GM12878 (cell line): Measurements from ENCODE around the gene LMTK2. TPM values are rescaled to one million over a fixed set of nuclear protein-coding genes. Genes with fewer than 3 reads are reported as not detected.

Experiments used
- CBX5 ChIP-seq: sonication (generic); IDR thresholded peaks from 2 replicates; pipeline ENCODE4 v1.6.1; 2016; ENCODE audit warnings: low read depth, moderate library complexity, mild to moderate bottlenecking, inconsistent platforms
- CREM ChIP-seq: IDR thresholded peaks from 2 replicates; pipeline ENCODE4 v1.6.1; 2014; ENCODE audit warnings: antibody characterized with exemption, low read depth
- EED ChIP-seq: sonication (generic); IDR thresholded peaks from 2 replicates; pipeline ENCODE4 v1.6.1; 2016; ENCODE audit warnings: antibody characterized with exemption, low read depth
- FOXM1 ChIP-seq: IDR thresholded peaks from 2 replicates; pipeline ENCODE4 v1.6.1; 2012; ENCODE audit warnings: low read depth, mild to moderate bottlenecking, inconsistent platforms, low read length, moderate library complexity
- HDGF ChIP-seq: fragments of 450-650 bp; IDR thresholded peaks from 2 replicates; pipeline ENCODE4 v1.6.1; 2016; ENCODE audit warnings: antibody characterized with exemption
- KDM1A ChIP-seq: fragments of 200-600 bp; sonication (generic); IDR thresholded peaks from 2 replicates; pipeline ENCODE4 v1.6.1; 2016; ENCODE audit warnings: borderline replicate concordance
- MEF2A ChIP-seq: IDR thresholded peaks from 2 replicates; pipeline ENCODE4 v1.6.1; 2011; ENCODE audit warnings: low read depth, mild to moderate bottlenecking, low read length, moderate library complexity; ENCODE audit not compliant: insufficient read depth
- NBN ChIP-seq: fragments of 450-650 bp; IDR thresholded peaks from 2 replicates; pipeline ENCODE4 v1.6.1; 2016
- NFXL1 ChIP-seq: fragments of 450-650 bp; IDR thresholded peaks from 2 replicates; pipeline ENCODE4 v1.6.1; 2017; ENCODE audit warnings: antibody characterized with exemption, mild to moderate bottlenecking, borderline replicate concordance
- NFYB ChIP-seq: IDR thresholded peaks from 2 replicates; pipeline ENCODE4 v1.6.1; 2011; ENCODE audit warnings: low read depth, mild to moderate bottlenecking, low read length, improper control_type of control experiment, moderate library complexity; ENCODE audit not compliant: insufficient read depth
- POU2F2 ChIP-seq: IDR thresholded peaks from 3 replicates; pipeline ENCODE4 v1.6.1; 2011; ENCODE audit warnings: low read depth, mild to moderate bottlenecking, low read length, borderline replicate concordance
- RAD21 ChIP-seq: IDR thresholded peaks from 2 replicates; pipeline ENCODE4 v1.6.1; 2011; ENCODE audit warnings: mild to moderate bottlenecking, low read depth, low read length, moderate library complexity; ENCODE audit not compliant: insufficient read depth
- RFX5 ChIP-seq: IDR thresholded peaks from 2 replicates; pipeline ENCODE4 v1.6.1; 2011; ENCODE audit warnings: low read depth, low read length, improper control_type of control experiment
- SREBF2 ChIP-seq: IDR thresholded peaks from 2 replicates; pipeline ENCODE4 v1.6.1; 2012; ENCODE audit warnings: mild to moderate bottlenecking, low read length
- SRF ChIP-seq, 2 experiments: IDR thresholded peaks; 2 replicates each; pipeline ENCODE4 v1.6.1; 2011; ENCODE audit warnings: low read depth in 2 of 2, low read length in 2 of 2, mild to moderate bottlenecking in 1 of 2, moderate library complexity in 1 of 2
- SUPT20H ChIP-seq: IDR thresholded peaks from 2 replicates; pipeline ENCODE4 v1.6.1; 2011; ENCODE audit warnings: low read depth, mild to moderate bottlenecking, low read length, moderate library complexity, borderline replicate concordance; ENCODE audit not compliant: control insufficient read depth
- SUZ12 ChIP-seq: fragments of 200-600 bp; sonication (generic); IDR thresholded peaks from one replicate; pipeline ENCODE4 v1.6.1; 2018; ENCODE audit warnings: antibody characterized with exemption, mild to moderate bottlenecking; ENCODE audit not compliant: unreplicated experiment
- TCF12 ChIP-seq: IDR thresholded peaks from 2 replicates; pipeline ENCODE4 v1.6.1; 2011; ENCODE audit warnings: low read depth, mild to moderate bottlenecking, low read length
- TCF3 ChIP-seq: IDR thresholded peaks from 2 replicates; pipeline ENCODE4 v1.6.1; 2012; ENCODE audit warnings: low read depth, mild to moderate bottlenecking, low read length, borderline replicate concordance; ENCODE audit not compliant: insufficient read depth
- WRNIP1 ChIP-seq: IDR thresholded peaks from 2 replicates; pipeline ENCODE4 v1.6.1; 2011; ENCODE audit warnings: low read depth, low read length, improper control_type of control experiment, borderline replicate concordance
- polyA plus RNA-seq, 11 experiments: library from polyadenylated mRNA; depleted of rRNA in 4 of 11; unstranded in 6 of 11; stranded (reverse) in 5 of 11; fragments of >200 nt; fragmentation: Nextera tagmentation in 4 of 11; fragmentation: Illumina TruSeq in 1 of 11; extraction: Ambion mirVana in 4 of 11; extraction: Trizol in 1 of 11; gene quantifications; 1 replicate in 1 of 11; 2 replicates in 10 of 11; pipeline versions ENCODE4 v1.2.1 to v1.2.3, GENCODE V29; 2011 to 2016; ENCODE audit warnings: inconsistent platforms in 2 of 11, missing spikeins in 2 of 11, low read depth in 1 of 11
- total RNA-seq, 4 experiments: library from RNA; depleted of rRNA in 3 of 4; stranded (reverse); fragments of >200 nt in 3 of 4; fragmentation: Illumina TruSeq in 1 of 4; extraction: Trizol in 1 of 4; gene quantifications; 2 replicates each; pipeline versions ENCODE4 v1.2.1 to v1.2.3, GENCODE V29; 2013 to 2021
- TF ChIP-seq, protein P1 (sequence below): fragments of 450-650 bp; formaldehyde crosslinking; IDR thresholded peaks from 2 replicates; pipeline ENCODE4 v1.4.0; 2020; ENCODE audit warnings: mild to moderate bottlenecking, moderate library complexity
- TF ChIP-seq, protein P2 (sequence below): IDR thresholded peaks from 2 replicates; pipeline ENCODE4 v1.6.1; 2012; ENCODE audit warnings: low read length, inconsistent platforms
- TF ChIP-seq, protein P3 (sequence below): fragments of 450-650 bp; IDR thresholded peaks from 2 replicates; pipeline ENCODE4 v1.6.1; 2017; ENCODE audit warnings: mild to moderate bottlenecking, low read depth, inconsistent platforms; ENCODE audit not compliant: poor library complexity, severe bottlenecking
- TF ChIP-seq, protein P4 (sequence below): fragments of 150-350 bp; IDR thresholded peaks from 2 replicates; pipeline ENCODE4 v1.6.1; 2014; ENCODE audit warnings: mild to moderate bottlenecking, low read depth, low read length

Gene LMTK2
- total and polyA plus RNA-seq, 10 of the 15 experiments (the other 5 are each of a cell fraction or from before 2014, with no cell fraction given) = 0.68 to 8.7 (median 4.6) TPM

DNA sequence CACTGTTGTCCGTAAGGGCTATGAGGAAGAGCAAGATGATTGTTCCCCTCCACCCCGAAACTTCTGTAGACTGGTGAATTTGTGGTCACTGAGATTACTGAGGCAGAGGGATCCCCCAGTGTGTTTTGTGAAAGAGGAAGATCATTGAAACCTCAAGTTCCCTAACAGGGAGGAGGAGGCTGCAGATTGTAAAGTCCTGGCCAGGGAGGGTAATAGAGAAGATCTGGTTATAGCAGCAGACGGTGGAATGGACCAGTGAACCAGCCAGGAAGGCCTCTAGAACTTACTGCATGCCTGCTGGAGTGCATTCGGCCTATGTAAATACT is 31.1 kb downstream of the LMTK2 start (continued):
- TF ChIP-seq HDGF (no peak), NFXL1 (no peak), KDM1A (no peak), POU2F2 (no peak), TCF12 (0 out of 2 replicates have a peak, but pooled peaks have one; percentile 8), NBN (0 out of 2 replicates have a peak, but pooled peaks have one; percentile 22), SREBF2 (no peak), WRNIP1 (no peak), CBX5 (0 out of 2 replicates have a peak, but pooled peaks have one; percentile 58), RAD21 (no peak), NFYB (no peak), EED (peak; percentile 84), MEF2A (peak; percentile 57; the same call in 1 of the 2 replicates), SRF (IDR thresholded peaks at IDR 0.05; ENCODE audit: low read depth in 2 of 2, low read length in 2 of 2) (no peak), RFX5 (no peak), SUZ12 (no peak), FOXM1 (peak; percentile 78; the same call in 1 of the 2 replicates), TCF3 (peak; percentile 58; the same call in 1 of the 2 replicates), SUPT20H (no peak), CREM (peak; percentile 62; the same call in 1 of the 2 replicates)
- TF ChIP-seq, protein P1, sequence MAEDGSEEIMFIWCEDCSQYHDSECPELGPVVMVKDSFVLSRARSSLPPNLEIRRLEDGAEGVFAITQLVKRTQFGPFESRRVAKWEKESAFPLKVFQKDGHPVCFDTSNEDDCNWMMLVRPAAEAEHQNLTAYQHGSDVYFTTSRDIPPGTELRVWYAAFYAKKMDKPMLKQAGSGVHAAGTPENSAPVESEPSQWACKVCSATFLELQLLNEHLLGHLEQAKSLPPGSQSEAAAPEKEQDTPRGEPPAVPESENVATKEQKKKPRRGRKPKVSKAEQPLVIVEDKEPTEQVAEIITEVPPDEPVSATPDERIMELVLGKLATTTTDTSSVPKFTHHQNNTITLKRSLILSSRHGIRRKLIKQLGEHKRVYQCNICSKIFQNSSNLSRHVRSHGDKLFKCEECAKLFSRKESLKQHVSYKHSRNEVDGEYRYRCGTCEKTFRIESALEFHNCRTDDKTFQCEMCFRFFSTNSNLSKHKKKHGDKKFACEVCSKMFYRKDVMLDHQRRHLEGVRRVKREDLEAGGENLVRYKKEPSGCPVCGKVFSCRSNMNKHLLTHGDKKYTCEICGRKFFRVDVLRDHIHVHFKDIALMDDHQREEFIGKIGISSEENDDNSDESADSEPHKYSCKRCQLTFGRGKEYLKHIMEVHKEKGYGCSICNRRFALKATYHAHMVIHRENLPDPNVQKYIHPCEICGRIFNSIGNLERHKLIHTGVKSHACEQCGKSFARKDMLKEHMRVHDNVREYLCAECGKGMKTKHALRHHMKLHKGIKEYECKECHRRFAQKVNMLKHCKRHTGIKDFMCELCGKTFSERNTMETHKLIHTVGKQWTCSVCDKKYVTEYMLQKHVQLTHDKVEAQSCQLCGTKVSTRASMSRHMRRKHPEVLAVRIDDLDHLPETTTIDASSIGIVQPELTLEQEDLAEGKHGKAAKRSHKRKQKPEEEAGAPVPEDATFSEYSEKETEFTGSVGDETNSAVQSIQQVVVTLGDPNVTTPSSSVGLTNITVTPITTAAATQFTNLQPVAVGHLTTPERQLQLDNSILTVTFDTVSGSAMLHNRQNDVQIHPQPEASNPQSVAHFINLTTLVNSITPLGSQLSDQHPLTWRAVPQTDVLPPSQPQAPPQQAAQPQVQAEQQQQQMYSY (CRISPR knock-in tag) = no peak
- TF ChIP-seq, protein P2, sequence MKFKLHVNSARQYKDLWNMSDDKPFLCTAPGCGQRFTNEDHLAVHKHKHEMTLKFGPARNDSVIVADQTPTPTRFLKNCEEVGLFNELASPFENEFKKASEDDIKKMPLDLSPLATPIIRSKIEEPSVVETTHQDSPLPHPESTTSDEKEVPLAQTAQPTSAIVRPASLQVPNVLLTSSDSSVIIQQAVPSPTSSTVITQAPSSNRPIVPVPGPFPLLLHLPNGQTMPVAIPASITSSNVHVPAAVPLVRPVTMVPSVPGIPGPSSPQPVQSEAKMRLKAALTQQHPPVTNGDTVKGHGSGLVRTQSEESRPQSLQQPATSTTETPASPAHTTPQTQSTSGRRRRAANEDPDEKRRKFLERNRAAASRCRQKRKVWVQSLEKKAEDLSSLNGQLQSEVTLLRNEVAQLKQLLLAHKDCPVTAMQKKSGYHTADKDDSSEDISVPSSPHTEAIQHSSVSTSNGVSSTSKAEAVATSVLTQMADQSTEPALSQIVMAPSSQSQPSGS = peak; percentile 90
- TF ChIP-seq, protein P3, sequence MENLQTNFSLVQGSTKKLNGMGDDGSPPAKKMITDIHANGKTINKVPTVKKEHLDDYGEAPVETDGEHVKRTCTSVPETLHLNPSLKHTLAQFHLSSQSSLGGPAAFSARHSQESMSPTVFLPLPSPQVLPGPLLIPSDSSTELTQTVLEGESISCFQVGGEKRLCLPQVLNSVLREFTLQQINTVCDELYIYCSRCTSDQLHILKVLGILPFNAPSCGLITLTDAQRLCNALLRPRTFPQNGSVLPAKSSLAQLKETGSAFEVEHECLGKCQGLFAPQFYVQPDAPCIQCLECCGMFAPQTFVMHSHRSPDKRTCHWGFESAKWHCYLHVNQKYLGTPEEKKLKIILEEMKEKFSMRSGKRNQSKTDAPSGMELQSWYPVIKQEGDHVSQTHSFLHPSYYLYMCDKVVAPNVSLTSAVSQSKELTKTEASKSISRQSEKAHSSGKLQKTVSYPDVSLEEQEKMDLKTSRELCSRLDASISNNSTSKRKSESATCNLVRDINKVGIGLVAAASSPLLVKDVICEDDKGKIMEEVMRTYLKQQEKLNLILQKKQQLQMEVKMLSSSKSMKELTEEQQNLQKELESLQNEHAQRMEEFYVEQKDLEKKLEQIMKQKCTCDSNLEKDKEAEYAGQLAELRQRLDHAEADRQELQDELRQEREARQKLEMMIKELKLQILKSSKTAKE = peak; percentile 50
- TF ChIP-seq, protein P4, sequence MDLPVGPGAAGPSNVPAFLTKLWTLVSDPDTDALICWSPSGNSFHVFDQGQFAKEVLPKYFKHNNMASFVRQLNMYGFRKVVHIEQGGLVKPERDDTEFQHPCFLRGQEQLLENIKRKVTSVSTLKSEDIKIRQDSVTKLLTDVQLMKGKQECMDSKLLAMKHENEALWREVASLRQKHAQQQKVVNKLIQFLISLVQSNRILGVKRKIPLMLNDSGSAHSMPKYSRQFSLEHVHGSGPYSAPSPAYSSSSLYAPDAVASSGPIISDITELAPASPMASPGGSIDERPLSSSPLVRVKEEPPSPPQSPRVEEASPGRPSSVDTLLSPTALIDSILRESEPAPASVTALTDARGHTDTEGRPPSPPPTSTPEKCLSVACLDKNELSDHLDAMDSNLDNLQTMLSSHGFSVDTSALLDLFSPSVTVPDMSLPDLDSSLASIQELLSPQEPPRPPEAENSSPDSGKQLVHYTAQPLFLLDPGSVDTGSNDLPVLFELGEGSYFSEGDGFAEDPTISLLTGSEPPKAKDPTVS = no peak
